ENCODE measurements around the gene IGSF22.

The IGSF22 gene

DNA sequence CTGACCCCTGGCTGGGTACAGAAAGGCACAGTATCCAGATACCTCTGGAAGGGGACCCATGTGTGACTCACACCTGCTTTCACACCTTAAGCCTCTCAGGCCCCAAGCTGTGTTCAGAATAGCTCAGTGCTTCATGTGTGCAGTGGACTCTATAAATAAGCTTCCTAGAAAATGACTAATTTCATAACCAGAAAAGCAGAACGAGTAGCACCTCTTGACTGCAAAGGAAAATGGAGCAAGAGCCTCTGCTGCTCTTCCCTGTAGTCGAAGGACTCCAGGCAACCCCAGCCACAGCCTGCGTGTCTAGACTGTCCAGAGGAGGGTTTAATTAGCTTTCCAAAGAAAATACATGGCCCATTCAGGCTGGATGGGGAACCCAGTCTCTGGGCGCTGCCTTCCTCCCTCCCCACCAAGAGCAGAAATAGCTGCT, 42.5 kb upstream of the IGSF22 start:
- Histone ChIP-seq H3K9ac (no peak overlapping the region), H3K4me1 (no peaks in the 10 kb centered on the region), H2AFZ (no peak overlapping the region), H3K27ac (no peak overlapping the region), H3K36me3 (ENCODE audit: control insufficient read depth, insufficient read depth, low read length) (no peaks in the 10 kb centered on the region), H3K4me3 (ENCODE audit: low read depth, low read length) (no peak overlapping the region), H3K27me3 (ENCODE audit: control insufficient read depth, insufficient read depth, low read length) (no peaks in the 10 kb centered on the region), H3K9me3 (ENCODE audit: control insufficient read depth, low read length) (no peaks in the 10 kb centered on the region), H3K79me2 (no peaks in the 10 kb centered on the region), H3K4me2 (ENCODE audit: low read length) (no peak overlapping the region)
- TF ChIP-seq, protein P1, sequence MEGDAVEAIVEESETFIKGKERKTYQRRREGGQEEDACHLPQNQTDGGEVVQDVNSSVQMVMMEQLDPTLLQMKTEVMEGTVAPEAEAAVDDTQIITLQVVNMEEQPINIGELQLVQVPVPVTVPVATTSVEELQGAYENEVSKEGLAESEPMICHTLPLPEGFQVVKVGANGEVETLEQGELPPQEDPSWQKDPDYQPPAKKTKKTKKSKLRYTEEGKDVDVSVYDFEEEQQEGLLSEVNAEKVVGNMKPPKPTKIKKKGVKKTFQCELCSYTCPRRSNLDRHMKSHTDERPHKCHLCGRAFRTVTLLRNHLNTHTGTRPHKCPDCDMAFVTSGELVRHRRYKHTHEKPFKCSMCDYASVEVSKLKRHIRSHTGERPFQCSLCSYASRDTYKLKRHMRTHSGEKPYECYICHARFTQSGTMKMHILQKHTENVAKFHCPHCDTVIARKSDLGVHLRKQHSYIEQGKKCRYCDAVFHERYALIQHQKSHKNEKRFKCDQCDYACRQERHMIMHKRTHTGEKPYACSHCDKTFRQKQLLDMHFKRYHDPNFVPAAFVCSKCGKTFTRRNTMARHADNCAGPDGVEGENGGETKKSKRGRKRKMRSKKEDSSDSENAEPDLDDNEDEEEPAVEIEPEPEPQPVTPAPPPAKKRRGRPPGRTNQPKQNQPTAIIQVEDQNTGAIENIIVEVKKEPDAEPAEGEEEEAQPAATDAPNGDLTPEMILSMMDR (IDR thresholded peaks at IDR 0.05): no peak

DNA sequence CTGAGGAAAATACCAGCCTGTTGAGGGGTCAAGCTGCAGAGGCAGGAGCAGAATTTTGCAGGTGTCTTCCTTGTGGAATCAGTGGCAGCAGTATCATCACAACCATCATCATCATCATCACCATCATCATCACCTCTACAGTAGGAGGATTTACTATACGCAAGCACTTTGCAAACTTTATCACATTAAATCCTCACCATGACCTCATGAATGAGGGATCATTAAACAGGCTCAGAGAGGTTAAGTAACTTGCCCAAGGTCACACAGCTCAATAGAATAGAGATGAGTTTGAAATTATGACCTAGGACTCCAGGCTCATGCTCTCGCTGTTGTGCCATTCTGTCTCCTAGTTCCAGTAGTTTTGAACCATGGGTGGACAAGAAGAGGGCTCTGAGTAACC, 40.0 kb upstream of the IGSF22 start:
- TF ChIP-seq, protein P1 (IDR thresholded peaks at IDR 0.05): no peak
- no peaks in the 10 kb centered on the region for H3K27me3 ChIP-seq (ENCODE audit: control insufficient read depth, insufficient read depth, low read length)

DNA sequence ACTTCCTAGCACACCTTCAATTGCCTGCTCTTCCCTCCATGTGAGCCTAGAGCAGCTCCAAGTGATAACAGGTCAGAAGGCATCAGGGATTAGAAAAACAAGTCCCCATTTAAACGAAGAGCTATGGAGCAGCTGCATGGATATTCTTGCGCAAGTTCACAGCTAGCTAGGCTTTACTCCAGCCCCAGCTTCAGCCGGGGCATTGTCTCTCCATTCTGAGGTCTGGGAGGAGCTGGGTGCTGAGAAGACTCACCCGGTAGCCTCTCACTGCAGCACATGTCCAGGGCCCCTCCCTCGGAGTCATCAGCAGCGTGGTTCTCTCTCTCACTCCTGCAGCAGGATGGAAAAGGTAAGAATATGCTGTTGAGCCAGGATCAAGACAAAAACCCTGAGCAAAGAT, 39.6 kb upstream of the IGSF22 start:
- H3K79me2 ChIP-seq: no peaks in the 10 kb centered on the region
- H3K4me1 ChIP-seq: no peaks in the 10 kb centered on the region
- H3K36me3 ChIP-seq (ENCODE audit: control insufficient read depth, insufficient read depth, low read length): no peaks in the 10 kb centered on the region
- no peaks in the 10 kb centered on the region for H3K9me3 ChIP-seq (ENCODE audit: control insufficient read depth, low read length)
- H3K4me2 ChIP-seq (ENCODE audit: low read length): no peak overlapping the region
- no peak overlapping the region for H3K4me3 ChIP-seq (ENCODE audit: low read depth, low read length)
- H3K27me3 ChIP-seq (ENCODE audit: control insufficient read depth, insufficient read depth, low read length): no peaks in the 10 kb centered on the region
- H2AFZ ChIP-seq: no peak overlapping the region
- no peak overlapping the region for H3K27ac ChIP-seq
- H3K9ac ChIP-seq: no peak overlapping the region
- TF ChIP-seq, protein P1 (IDR thresholded peaks at IDR 0.05): no peak

More for the DNA sequence above, 40.0 kb upstream of the IGSF22 start:
- no peak overlapping the region for H3K27ac ChIP-seq
- no peak overlapping the region for H3K9ac ChIP-seq
- no peak overlapping the region for H2AFZ ChIP-seq
- H3K79me2 ChIP-seq: no peaks in the 10 kb centered on the region
- no peaks in the 10 kb centered on the region for H3K4me1 ChIP-seq
- no peaks in the 10 kb centered on the region for H3K9me3 ChIP-seq (ENCODE audit: control insufficient read depth, low read length)
- H3K4me3 ChIP-seq (ENCODE audit: low read depth, low read length): no peak overlapping the region
- no peaks in the 10 kb centered on the region for H3K36me3 ChIP-seq (ENCODE audit: control insufficient read depth, insufficient read depth, low read length)
- H3K4me2 ChIP-seq (ENCODE audit: low read length): no peak overlapping the region

DNA sequence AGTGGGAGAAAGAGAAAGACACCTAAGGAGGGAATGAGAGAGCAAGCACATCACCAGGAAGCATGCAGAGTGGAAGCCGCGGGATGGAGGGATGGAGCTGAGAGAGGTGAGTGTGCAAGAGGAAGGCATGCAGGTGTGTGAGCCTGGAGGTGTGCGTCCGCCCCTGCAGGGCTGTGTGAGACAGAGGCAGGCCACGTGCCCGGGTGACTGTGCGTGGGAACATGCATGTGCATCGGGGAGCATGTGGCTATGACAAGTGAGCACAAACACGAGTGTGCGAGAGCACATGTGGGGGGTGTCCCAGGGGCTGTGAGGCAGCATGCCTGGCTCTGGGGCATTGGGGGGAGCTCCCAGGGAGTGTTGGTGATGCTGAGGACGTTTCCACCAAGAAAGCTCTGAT, 35.8 kb upstream of the IGSF22 start:
- Histone ChIP-seq H3K4me1 (no peaks in the 10 kb centered on the region), H3K4me2 (ENCODE audit: low read length) (no peak overlapping the region), H3K27me3 (ENCODE audit: control insufficient read depth, insufficient read depth, low read length) (no peaks in the 10 kb centered on the region), H3K36me3 (ENCODE audit: control insufficient read depth, insufficient read depth, low read length) (no peaks in the 10 kb centered on the region), H2AFZ (no peak overlapping the region), H3K9ac (no peak overlapping the region), H3K9me3 (ENCODE audit: control insufficient read depth, low read length) (no peaks in the 10 kb centered on the region), H3K79me2 (no peaks in the 10 kb centered on the region), H3K4me3 (ENCODE audit: low read depth, low read length) (no peak overlapping the region), H3K27ac (no peak overlapping the region)
- TF ChIP-seq, protein P1 (IDR thresholded peaks at IDR 0.05): no peak

DNA sequence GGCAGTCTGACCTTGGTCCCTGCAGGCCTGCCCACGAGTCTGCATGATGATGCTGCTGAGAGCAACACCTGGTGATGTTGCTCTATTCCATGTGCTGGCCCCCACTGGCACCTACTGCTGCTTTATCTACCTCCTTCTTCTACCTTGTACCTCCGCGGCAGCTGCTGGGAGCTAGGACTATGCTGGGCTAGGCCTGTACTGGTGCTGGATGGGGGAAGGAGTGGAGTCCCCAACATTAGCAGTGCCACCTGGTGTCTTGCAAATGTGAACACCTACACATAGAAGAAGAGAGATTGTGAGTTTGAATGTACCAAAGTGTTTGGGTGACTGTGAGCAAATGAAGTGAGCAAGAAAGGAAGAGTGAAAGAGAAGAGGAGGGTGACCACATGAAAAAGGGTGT, 35.2 kb upstream of the IGSF22 start:
- Histone ChIP-seq H3K4me3 (ENCODE audit: low read depth, low read length) (no peak overlapping the region), H3K79me2 (no peaks in the 10 kb centered on the region), H3K4me1 (no peaks in the 10 kb centered on the region), H3K4me2 (ENCODE audit: low read length) (no peak overlapping the region), H3K36me3 (ENCODE audit: control insufficient read depth, insufficient read depth, low read length) (no peaks in the 10 kb centered on the region), H3K9me3 (ENCODE audit: control insufficient read depth, low read length) (no peaks in the 10 kb centered on the region), H3K27ac (no peak overlapping the region), H3K9ac (no peak overlapping the region), H3K27me3 (ENCODE audit: control insufficient read depth, insufficient read depth, low read length) (no peaks in the 10 kb centered on the region), H2AFZ (no peak overlapping the region)
- TF ChIP-seq, protein P1 (IDR thresholded peaks at IDR 0.05): no peak

Measured in parathyroid adenoma (tissue), 2 donors.